ENCODE results near the gene ITPRIPL2.

ITPRIPL2 gene

GRCh38 chr16:19133600-19133999 is 19.8 kb downstream of the ITPRIPL2 start:
- H3K27ac ChIP-seq (ENCODE audit: low read depth, low read length) = no peak overlapping the region
- no peaks in the 10 kb centered on the region for H3K79me2 ChIP-seq (ENCODE audit: control insufficient read depth, insufficient read depth, low read length, unreplicated experiment)
- no peaks in the 10 kb centered on the region for H3K36me3 ChIP-seq (ENCODE audit: insufficient read depth, low read length)
- H3K27me3 ChIP-seq (ENCODE audit: insufficient read depth, low read length) = no peaks in the 10 kb centered on the region
- peaks cover 48% of the 10 kb centered on the region for H3K4me1 ChIP-seq (ENCODE audit: control insufficient read depth, insufficient read depth, low read length, unreplicated experiment)
- H3K4me3 ChIP-seq (ENCODE audit: low read depth, low read length) = no peak overlapping the region
- H2AFZ ChIP-seq (ENCODE audit: low read length, unreplicated experiment) = no peak overlapping the region

- H3K79me2 ChIP-seq (ENCODE audit: control insufficient read depth, insufficient read depth, low read length, unreplicated experiment) = no peaks in the 10 kb centered on the region
- H3K4me1 ChIP-seq (ENCODE audit: control insufficient read depth, insufficient read depth, low read length, unreplicated experiment) = peaks cover 47% of the 10 kb centered on the region
- no peaks in the 10 kb centered on the region for H3K36me3 ChIP-seq (ENCODE audit: insufficient read depth, low read length)
- no peaks in the 10 kb centered on the region for H3K27me3 ChIP-seq (ENCODE audit: insufficient read depth, low read length)
- no peak overlapping the region for H3K4me3 ChIP-seq (ENCODE audit: low read depth, low read length)
- H2AFZ ChIP-seq (ENCODE audit: low read length, unreplicated experiment) = no peak overlapping the region
- H3K27ac ChIP-seq (ENCODE audit: low read depth, low read length) = no peak overlapping the region
Observed at GRCh38 chr16:19135201-19135842, 21.6 kb downstream of the ITPRIPL2 start.

GRCh38 chr16:19135896-19136438 is 22.2 kb downstream of the ITPRIPL2 start:
- H3K27ac ChIP-seq (ENCODE audit: low read depth, low read length) = no peak overlapping the region

GRCh38 chr16:19136549-19137196 is 22.9 kb downstream of the ITPRIPL2 start:
- H2AFZ ChIP-seq (ENCODE audit: low read length, unreplicated experiment) = no peak overlapping the region
- no peaks in the 10 kb centered on the region for H3K36me3 ChIP-seq (ENCODE audit: insufficient read depth, low read length)
- H3K79me2 ChIP-seq (ENCODE audit: control insufficient read depth, insufficient read depth, low read length, unreplicated experiment) = no peaks in the 10 kb centered on the region
- H3K27me3 ChIP-seq (ENCODE audit: insufficient read depth, low read length) = no peaks in the 10 kb centered on the region
- no peak overlapping the region for H3K4me3 ChIP-seq (ENCODE audit: low read depth, low read length)
- H3K4me1 ChIP-seq (ENCODE audit: control insufficient read depth, insufficient read depth, low read length, unreplicated experiment) = peaks cover 34% of the 10 kb centered on the region
- H3K27ac ChIP-seq (ENCODE audit: low read depth, low read length) = no peak overlapping the region

More at GRCh38 chr16:19135896-19136438, 22.2 kb downstream of the ITPRIPL2 start:
- H3K27me3 ChIP-seq (ENCODE audit: insufficient read depth, low read length) = no peaks in the 10 kb centered on the region
- no peak overlapping the region for H3K4me3 ChIP-seq (ENCODE audit: low read depth, low read length)
- H3K4me1 ChIP-seq (ENCODE audit: control insufficient read depth, insufficient read depth, low read length, unreplicated experiment) = peaks cover 41% of the 10 kb centered on the region
- H2AFZ ChIP-seq (ENCODE audit: low read length, unreplicated experiment) = no peak overlapping the region
- no peaks in the 10 kb centered on the region for H3K79me2 ChIP-seq (ENCODE audit: control insufficient read depth, insufficient read depth, low read length, unreplicated experiment)
- H3K36me3 ChIP-seq (ENCODE audit: insufficient read depth, low read length) = no peaks in the 10 kb centered on the region

GRCh38 chr16:19137201-19138128 is 23.7 kb downstream of the ITPRIPL2 start:
- H3K4me3 ChIP-seq (ENCODE audit: low read depth, low read length) = no peak overlapping the region
- H3K79me2 ChIP-seq (ENCODE audit: control insufficient read depth, insufficient read depth, low read length, unreplicated experiment) = no peaks in the 10 kb centered on the region
- peaks cover 28% of the 10 kb centered on the region for H3K4me1 ChIP-seq (ENCODE audit: control insufficient read depth, insufficient read depth, low read length, unreplicated experiment)
- no peak overlapping the region for H2AFZ ChIP-seq (ENCODE audit: low read length, unreplicated experiment)
- no peak overlapping the region for H3K27ac ChIP-seq (ENCODE audit: low read depth, low read length)
- H3K27me3 ChIP-seq (ENCODE audit: insufficient read depth, low read length) = no peaks in the 10 kb centered on the region
- no peaks in the 10 kb centered on the region for H3K36me3 ChIP-seq (ENCODE audit: insufficient read depth, low read length)

- peak overlapping the region; percentile 80 for H2AFZ ChIP-seq (ENCODE audit: low read length, unreplicated experiment)
Observed at GRCh38 chr16:19138601-19139000, 24.8 kb downstream of the ITPRIPL2 start.

GRCh38 chr16:19139436-19140091 is 25.8 kb downstream of the ITPRIPL2 start:
- Histone ChIP-seq H3K27me3 (ENCODE audit: insufficient read depth, low read length) (peaks cover 6% of the 10 kb centered on the region), H3K79me2 (ENCODE audit: control insufficient read depth, insufficient read depth, low read length, unreplicated experiment) (no peaks in the 10 kb centered on the region), H3K27ac (ENCODE audit: low read depth, low read length) (no peak overlapping the region), H3K4me1 (ENCODE audit: control insufficient read depth, insufficient read depth, low read length, unreplicated experiment) (peaks cover 28% of the 10 kb centered on the region), H2AFZ (ENCODE audit: low read length, unreplicated experiment) (no peak overlapping the region), H3K36me3 (ENCODE audit: insufficient read depth, low read length) (no peaks in the 10 kb centered on the region), H3K4me3 (ENCODE audit: low read depth, low read length) (no peak overlapping the region)

More at GRCh38 chr16:19138601-19139000, 24.8 kb downstream of the ITPRIPL2 start:
- H3K4me1 ChIP-seq (ENCODE audit: control insufficient read depth, insufficient read depth, low read length, unreplicated experiment) = peaks cover 28% of the 10 kb centered on the region
- no peak overlapping the region for H3K4me3 ChIP-seq (ENCODE audit: low read depth, low read length)
- no peaks in the 10 kb centered on the region for H3K27me3 ChIP-seq (ENCODE audit: insufficient read depth, low read length)
- H3K36me3 ChIP-seq (ENCODE audit: insufficient read depth, low read length) = no peaks in the 10 kb centered on the region
- H3K27ac ChIP-seq (ENCODE audit: low read depth, low read length) = peak overlapping the region; percentile 7; the same call in 1 of the 2 replicates
- H3K79me2 ChIP-seq (ENCODE audit: control insufficient read depth, insufficient read depth, low read length, unreplicated experiment) = no peaks in the 10 kb centered on the region

- Histone ChIP-seq H3K27ac (ENCODE audit: low read depth, low read length) (no peak overlapping the region), H2AFZ (ENCODE audit: low read length, unreplicated experiment) (no peak overlapping the region), H3K36me3 (ENCODE audit: insufficient read depth, low read length) (no peaks in the 10 kb centered on the region), H3K79me2 (ENCODE audit: control insufficient read depth, insufficient read depth, low read length, unreplicated experiment) (no peaks in the 10 kb centered on the region), H3K4me1 (ENCODE audit: control insufficient read depth, insufficient read depth, low read length, unreplicated experiment) (peaks cover 28% of the 10 kb centered on the region), H3K27me3 (ENCODE audit: insufficient read depth, low read length) (peaks cover 12% of the 10 kb centered on the region), H3K4me3 (ENCODE audit: low read depth, low read length) (no peak overlapping the region)
Observed at GRCh38 chr16:19140396-19140795, 26.6 kb downstream of the ITPRIPL2 start.

- no peak overlapping the region for H3K4me3 ChIP-seq (ENCODE audit: low read depth, low read length)
- peaks cover 9% of the 10 kb centered on the region for H3K4me1 ChIP-seq (ENCODE audit: control insufficient read depth, insufficient read depth, low read length, unreplicated experiment)
- peaks cover 19% of the 10 kb centered on the region for H3K27me3 ChIP-seq (ENCODE audit: insufficient read depth, low read length)
- H3K79me2 ChIP-seq (ENCODE audit: control insufficient read depth, insufficient read depth, low read length, unreplicated experiment) = no peaks in the 10 kb centered on the region
- no peak overlapping the region for H2AFZ ChIP-seq (ENCODE audit: low read length, unreplicated experiment)
- H3K36me3 ChIP-seq (ENCODE audit: insufficient read depth, low read length) = no peaks in the 10 kb centered on the region
- no peak overlapping the region for H3K27ac ChIP-seq (ENCODE audit: low read depth, low read length)
Observed at GRCh38 chr16:19142939-19143598, 29.3 kb downstream of the ITPRIPL2 start.

GRCh38 chr16:19143599-19143956 is 29.8 kb downstream of the ITPRIPL2 start:
- Histone ChIP-seq H2AFZ (ENCODE audit: low read length, unreplicated experiment) (no peak overlapping the region), H3K36me3 (ENCODE audit: insufficient read depth, low read length) (no peaks in the 10 kb centered on the region), H3K27ac (ENCODE audit: low read depth, low read length) (no peak overlapping the region), H3K4me3 (ENCODE audit: low read depth, low read length) (no peak overlapping the region), H3K27me3 (ENCODE audit: insufficient read depth, low read length) (peaks cover 24% of the 10 kb centered on the region), H3K4me1 (ENCODE audit: control insufficient read depth, insufficient read depth, low read length, unreplicated experiment) (peaks cover 6% of the 10 kb centered on the region), H3K79me2 (ENCODE audit: control insufficient read depth, insufficient read depth, low read length, unreplicated experiment) (no peaks in the 10 kb centered on the region)
